ENCODE data around the gene PEX7. TPM values are rescaled to one million over a fixed set of nuclear protein-coding genes. Genes with fewer than 3 reads are reported as not detected.
"Not testable (repeated sequence)": the region's sequence is repeated elsewhere in the genome, so short reads cannot be mapped to it uniquely, and the experiment has no call there.

Gene PEX7
- total RNA-seq, 1 experiment from 2014 or later = 22.3 TPM

- no peak for DNase-seq (ENCODE audit: low read depth)
- in situ Hi-C loops (cut with HindIII; ENCODE audit: low pct_unique_long_range_greater_than_20kb, low sequenced_read_pairs) = no loop called here
Observed at GRCh38 chr6:136820561-136820960, 1.8 kb upstream of the PEX7 start.

- in situ Hi-C loops (cut with HindIII; ENCODE audit: low pct_unique_long_range_greater_than_20kb, low sequenced_read_pairs) = no loop called here
- DNase-seq (ENCODE audit: low read depth) = no peak
Observed at GRCh38 chr6:136822046-136822375, 381 bp upstream of the PEX7 start.

- in situ Hi-C loops (cut with HindIII; ENCODE audit: low pct_unique_long_range_greater_than_20kb, low sequenced_read_pairs) = no loop called here
Observed at GRCh38 chr6:136823128-136823660, 802 bp downstream of the PEX7 start.

GRCh38 chr6:136826216-136826615 is 3.8 kb downstream of the PEX7 start:
- no peak for DNase-seq (ENCODE audit: low read depth)
- in situ Hi-C loops (cut with HindIII; ENCODE audit: low pct_unique_long_range_greater_than_20kb, low sequenced_read_pairs) = no loop called here

More at GRCh38 chr6:136823128-136823660, 802 bp downstream of the PEX7 start:
- no peak for DNase-seq (ENCODE audit: low read depth)

GRCh38 chr6:136831873-136832562 is 9.6 kb downstream of the PEX7 start:
- in situ Hi-C loops (cut with HindIII; ENCODE audit: low pct_unique_long_range_greater_than_20kb, low sequenced_read_pairs) = no loop called here
- no peak for DNase-seq (ENCODE audit: low read depth)

GRCh38 chr6:136840276-136841001 is 18.0 kb downstream of the PEX7 start:
- no peak for DNase-seq (ENCODE audit: low read depth)
- in situ Hi-C loops (cut with HindIII; ENCODE audit: low pct_unique_long_range_greater_than_20kb, low sequenced_read_pairs) = no loop called here

GRCh38 chr6:136843210-136843609 is 20.8 kb downstream of the PEX7 start:
- DNase-seq (ENCODE audit: low read depth) = no peak
- in situ Hi-C loops (cut with HindIII; ENCODE audit: low pct_unique_long_range_greater_than_20kb, low sequenced_read_pairs) = no loop called here

- peak; percentile 12 for DNase-seq (ENCODE audit: low read depth)
- in situ Hi-C loops (cut with HindIII; ENCODE audit: low pct_unique_long_range_greater_than_20kb, low sequenced_read_pairs) = no loop called here
Observed at GRCh38 chr6:136846046-136846445, 23.7 kb downstream of the PEX7 start.

GRCh38 chr6:136846477-136846876 is 24.1 kb downstream of the PEX7 start:
- DNase-seq (ENCODE audit: low read depth); in situ Hi-C loops (cut with HindIII; ENCODE audit: low pct_unique_long_range_greater_than_20kb, low sequenced_read_pairs): not testable (repeated sequence)

GRCh38 chr6:136849979-136850563 is 27.7 kb downstream of the PEX7 start:
- DNase-seq (ENCODE audit: low read depth); in situ Hi-C loops (cut with HindIII; ENCODE audit: low pct_unique_long_range_greater_than_20kb, low sequenced_read_pairs): not testable (repeated sequence)

GRCh38 chr6:136859430-136859829 is 37.0 kb downstream of the PEX7 start:
- in situ Hi-C loops (cut with HindIII; ENCODE audit: low pct_unique_long_range_greater_than_20kb, low sequenced_read_pairs) = no loop called here
- DNase-seq (ENCODE audit: low read depth) = no peak

- no peak for DNase-seq (ENCODE audit: low read depth)
- in situ Hi-C loops (cut with HindIII; ENCODE audit: low pct_unique_long_range_greater_than_20kb, low sequenced_read_pairs) = no loop called here
Observed at GRCh38 chr6:136860043-136860442, 37.7 kb downstream of the PEX7 start.

- in situ Hi-C loops (cut with HindIII; ENCODE audit: low pct_unique_long_range_greater_than_20kb, low sequenced_read_pairs) = no loop called here
- DNase-seq (ENCODE audit: low read depth) = no peak
Observed at GRCh38 chr6:136862662-136863061, 40.3 kb downstream of the PEX7 start.

GRCh38 chr6:136863752-136864151 is 41.4 kb downstream of the PEX7 start:
- no peak for DNase-seq (ENCODE audit: low read depth)
- in situ Hi-C loops (cut with HindIII; ENCODE audit: low pct_unique_long_range_greater_than_20kb, low sequenced_read_pairs) = no loop called here

- DNase-seq (ENCODE audit: low read depth) = no peak
- in situ Hi-C loops (cut with HindIII; ENCODE audit: low pct_unique_long_range_greater_than_20kb, low sequenced_read_pairs) = no loop called here
Observed at GRCh38 chr6:136864676-136865075, 42.3 kb downstream of the PEX7 start.

GRCh38 chr6:136866872-136867416 is 44.6 kb downstream of the PEX7 start:
- in situ Hi-C loops (cut with HindIII; ENCODE audit: low pct_unique_long_range_greater_than_20kb, low sequenced_read_pairs) = no loop called here
- DNase-seq (ENCODE audit: low read depth) = no peak

- DNase-seq (ENCODE audit: low read depth) = no peak
- in situ Hi-C loops (cut with HindIII; ENCODE audit: low pct_unique_long_range_greater_than_20kb, low sequenced_read_pairs) = no loop called here
Observed at GRCh38 chr6:136869451-136869850, 47.1 kb downstream of the PEX7 start.

- peak; percentile 14 for DNase-seq (ENCODE audit: low read depth)
- in situ Hi-C loops (cut with HindIII; ENCODE audit: low pct_unique_long_range_greater_than_20kb, low sequenced_read_pairs) = no loop called here
Observed at GRCh38 chr6:136873748-136874147, 51.4 kb downstream of the PEX7 start.

- in situ Hi-C loops (cut with HindIII; ENCODE audit: low pct_unique_long_range_greater_than_20kb, low sequenced_read_pairs); DNase-seq (ENCODE audit: low read depth): not testable (repeated sequence)
Observed at GRCh38 chr6:136876469-136876868, 54.1 kb downstream of the PEX7 start.

Data from Caki2 (cell line).